T-helper 17 cell (primary cell): ENCODE data around the gene NELL2. TPM values are rescaled to one million over a fixed set of nuclear protein-coding genes. Genes with fewer than 3 reads are reported as not detected.

ENCODE experiments used
- ATAC-seq: fragments of 150-1000 bp; cut with Tn5 transposase; 2 replicates; pipeline ENCODE4 v1.10.0; 2021; ENCODE audit warnings: mild to moderate bottlenecking, moderate library complexity
- DNase-seq, 3 donors: peaks; one replicate each; pipeline versions ENCODE4 v3.0.0 to v3.0.0-alpha.2; 2020 to 2021
- H3K9me3 ChIP-seq: one replicate; pipeline ENCODE4 v1.7.0; 2013; ENCODE audit warnings: low read length, mild to moderate bottlenecking; ENCODE audit not compliant: control insufficient read depth, poor library complexity, severe bottlenecking
- H3K27ac Mint-ChIP-seq: one replicate; pipeline ENCODE4 v1.8.0; 2022; ENCODE audit warnings: mild to moderate bottlenecking, moderate library complexity, mixed read lengths
- H3K27me3 Mint-ChIP-seq: one replicate; pipeline ENCODE4 v1.8.0; 2022; ENCODE audit warnings: mixed read lengths
- H3K36me3 Mint-ChIP-seq: one replicate; pipeline ENCODE4 v1.8.0; 2022; ENCODE audit warnings: low read depth, mixed read lengths
- H3K4me1 Mint-ChIP-seq: one replicate; pipeline ENCODE4 v1.8.0; 2022; ENCODE audit warnings: mild to moderate bottlenecking, mixed read lengths
- H3K4me3 Mint-ChIP-seq: one replicate; pipeline ENCODE4 v1.8.0; 2022; ENCODE audit warnings: mild to moderate bottlenecking, moderate library complexity, mixed read lengths
- total RNA-seq, 4 donors: library from RNA in 2 of 4; stranded (reverse) in 2 of 4; gene quantifications; one replicate each; pipeline ENCODE4 v1.2.3 and lab custom pipeline; 2022 to 2026

The NELL2 gene
- total RNA-seq, 2 donors from 2014 or later, result 62.5 to 110 TPM

DNA sequence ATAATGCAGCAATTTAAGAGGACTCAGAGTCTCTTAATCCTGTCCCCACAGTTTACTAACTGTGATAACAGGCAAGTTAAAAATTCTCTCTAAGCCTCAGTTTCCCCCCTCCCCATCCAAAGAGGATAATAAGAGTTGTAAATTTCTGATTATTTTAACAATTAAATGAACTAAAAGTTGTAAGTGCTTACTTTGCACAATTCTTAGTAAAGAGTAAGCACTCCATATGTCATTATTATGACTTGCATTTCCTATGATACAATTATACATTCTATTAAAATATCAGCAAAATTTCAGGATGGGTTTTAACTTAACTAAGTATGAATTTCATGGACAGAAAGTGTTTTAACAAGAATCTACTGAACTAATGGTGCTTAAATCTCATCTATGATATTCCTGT lies 80.1 kb downstream of the NELL2 start:
- H3K27ac Mint-ChIP-seq, result no peak overlapping the region
- H3K4me1 Mint-ChIP-seq, result peaks cover 10% of the 10 kb centered on the region
- no peaks in the 10 kb centered on the region for H3K27me3 Mint-ChIP-seq
- ATAC-seq, result no peak
- peaks cover 2% of the 10 kb centered on the region for H3K36me3 Mint-ChIP-seq
- no peak overlapping the region for H3K4me3 Mint-ChIP-seq
- DNase-seq, result no peak
- H3K9me3 ChIP-seq, result no peaks in the 10 kb centered on the region

DNA sequence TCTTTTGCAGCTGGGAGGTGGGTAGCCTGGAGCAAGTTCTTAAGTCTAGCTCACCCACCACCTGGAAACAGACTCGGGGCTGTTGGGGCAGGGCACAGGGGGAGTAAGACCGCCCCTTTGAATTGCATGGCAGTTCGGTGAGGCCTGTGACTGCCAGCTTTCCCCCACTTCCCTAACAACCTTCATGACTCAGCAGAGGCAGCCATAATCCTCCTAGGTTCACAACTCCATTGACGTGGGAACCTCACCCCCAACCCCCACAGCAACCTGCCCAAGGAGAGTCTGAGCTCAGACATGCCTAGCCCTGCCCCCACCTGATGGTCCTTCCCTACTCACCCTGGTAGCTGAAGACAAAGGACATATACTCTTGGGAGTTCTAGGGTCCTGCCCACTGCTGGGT lies 87.4 kb downstream of the NELL2 start:
- no peaks in the 10 kb centered on the region for H3K36me3 Mint-ChIP-seq
- no peak overlapping the region for H3K27ac Mint-ChIP-seq
- H3K4me3 Mint-ChIP-seq, result no peak overlapping the region
- no peaks in the 10 kb centered on the region for H3K27me3 Mint-ChIP-seq
- no peaks in the 10 kb centered on the region for H3K9me3 ChIP-seq
- no peak for DNase-seq
- no peak for ATAC-seq
- peaks cover 13% of the 10 kb centered on the region for H3K4me1 Mint-ChIP-seq

DNA sequence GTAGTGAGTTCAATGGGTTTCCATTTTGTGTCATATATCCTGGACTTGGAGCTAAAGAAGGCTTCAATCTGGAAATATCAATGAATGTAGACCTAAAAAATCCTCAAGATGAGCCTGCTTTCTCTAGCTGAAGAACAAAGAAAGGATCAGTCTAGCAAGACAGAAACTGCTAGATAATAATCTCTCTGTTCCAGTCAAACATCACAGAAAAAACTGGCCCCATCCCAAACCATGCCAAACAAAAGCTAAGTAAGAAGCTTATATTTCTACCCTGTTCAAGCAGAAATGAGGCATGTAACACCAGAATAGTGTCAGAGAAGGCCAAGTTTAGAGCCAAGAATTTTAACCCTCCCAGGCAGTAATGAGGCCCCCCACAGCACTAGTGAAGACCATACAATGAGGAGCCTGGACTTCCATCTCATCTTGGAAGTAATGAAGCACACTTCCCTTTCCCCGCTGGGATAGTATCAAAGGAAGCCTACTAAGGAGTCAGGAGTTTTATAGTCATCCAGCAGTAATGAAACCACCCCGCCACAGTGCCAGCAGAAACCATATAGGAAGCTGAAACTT lies 95.8 kb downstream of the NELL2 start:
- ATAC-seq, result no peak
- H3K4me3 Mint-ChIP-seq, result no peak overlapping the region
- no peak overlapping the region for H3K27ac Mint-ChIP-seq

DNA sequence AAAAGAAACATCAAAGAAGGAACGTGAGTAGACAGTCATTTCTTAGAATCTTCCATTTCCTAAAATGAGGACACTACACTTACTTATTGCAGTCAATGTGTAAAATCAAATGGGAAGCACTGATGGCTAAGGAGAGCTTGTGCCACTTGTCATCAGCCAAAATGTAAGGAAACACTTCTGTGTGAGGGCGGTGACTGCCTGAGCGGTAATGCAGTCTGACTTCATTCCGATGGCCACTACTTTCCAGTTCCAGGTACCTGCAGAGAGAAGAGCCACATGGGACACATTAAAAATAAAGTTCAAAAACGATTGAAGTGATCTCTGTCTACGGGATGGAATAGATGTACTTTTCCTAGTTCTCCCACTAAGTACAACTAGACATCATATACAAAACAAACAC lies 96.3 kb downstream of the NELL2 start:
- H3K4me1 Mint-ChIP-seq, result no peaks in the 10 kb centered on the region
- DNase-seq (no peak), ATAC-seq (no peak)
- H3K27ac Mint-ChIP-seq, result no peak overlapping the region
- H3K9me3 ChIP-seq, result peaks cover 2% of the 10 kb centered on the region
- H3K36me3 Mint-ChIP-seq, result no peaks in the 10 kb centered on the region
- H3K27me3 Mint-ChIP-seq, result no peaks in the 10 kb centered on the region
- H3K4me3 Mint-ChIP-seq, result no peak overlapping the region

More for the DNA sequence above, 95.8 kb downstream of the NELL2 start:
- H3K27me3 Mint-ChIP-seq, result no peaks in the 10 kb centered on the region
- H3K9me3 ChIP-seq, result peaks cover 2% of the 10 kb centered on the region
- peaks cover 3% of the 10 kb centered on the region for H3K4me1 Mint-ChIP-seq
- no peak for DNase-seq
- H3K36me3 Mint-ChIP-seq, result no peaks in the 10 kb centered on the region

DNA sequence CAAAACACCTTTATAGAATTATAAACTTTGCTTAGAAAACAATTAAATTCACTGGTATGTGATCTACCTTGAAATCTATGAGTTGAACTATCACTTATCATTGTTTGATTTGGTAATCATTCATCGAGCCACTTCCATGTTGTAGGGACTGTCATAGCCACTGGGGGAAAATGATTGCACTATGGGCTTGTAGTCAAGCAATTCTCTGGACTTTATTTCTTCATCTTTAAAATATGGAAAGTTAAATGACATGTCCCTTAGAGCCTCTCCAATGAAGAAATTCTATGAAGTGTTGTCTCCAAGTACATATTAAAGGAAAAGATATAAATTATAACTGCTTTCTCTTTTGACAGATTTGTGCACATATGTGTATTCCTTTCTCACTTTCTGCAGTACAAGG lies 97.3 kb downstream of the NELL2 start:
- Mint-ChIP-seq H3K4me1 (no peaks in the 10 kb centered on the region), H3K4me3 (no peak overlapping the region), H3K27ac (no peak overlapping the region), H3K27me3 (no peaks in the 10 kb centered on the region), H3K36me3 (no peaks in the 10 kb centered on the region)
- no peak for ATAC-seq
- H3K9me3 ChIP-seq, result peaks cover 2% of the 10 kb centered on the region
- DNase-seq, result no peak

DNA sequence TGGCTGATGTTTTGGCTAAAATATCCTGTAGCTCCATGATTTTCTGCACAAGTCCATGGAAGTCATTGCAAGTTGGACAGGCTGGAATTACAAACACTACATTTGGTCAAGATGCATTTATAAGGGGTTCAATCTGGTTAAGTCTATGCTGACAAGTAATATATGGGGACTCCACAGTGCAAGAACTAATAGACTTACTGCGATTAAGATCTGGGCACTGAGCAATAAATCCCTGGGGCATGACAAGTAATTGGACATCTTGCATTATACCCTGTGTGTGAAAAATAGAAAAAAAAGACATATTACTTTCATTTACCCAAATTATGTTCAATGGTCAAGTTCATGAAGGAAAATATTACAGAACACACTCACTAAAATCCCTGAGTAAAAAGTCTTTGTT lies 99.1 kb downstream of the NELL2 start:
- Mint-ChIP-seq H3K36me3 (no peaks in the 10 kb centered on the region), H3K27ac (no peak overlapping the region), H3K27me3 (no peaks in the 10 kb centered on the region), H3K4me3 (no peak overlapping the region), H3K4me1 (no peaks in the 10 kb centered on the region)
- ATAC-seq, result no peak
- DNase-seq, result no peak
- peaks cover 2% of the 10 kb centered on the region for H3K9me3 ChIP-seq

DNA sequence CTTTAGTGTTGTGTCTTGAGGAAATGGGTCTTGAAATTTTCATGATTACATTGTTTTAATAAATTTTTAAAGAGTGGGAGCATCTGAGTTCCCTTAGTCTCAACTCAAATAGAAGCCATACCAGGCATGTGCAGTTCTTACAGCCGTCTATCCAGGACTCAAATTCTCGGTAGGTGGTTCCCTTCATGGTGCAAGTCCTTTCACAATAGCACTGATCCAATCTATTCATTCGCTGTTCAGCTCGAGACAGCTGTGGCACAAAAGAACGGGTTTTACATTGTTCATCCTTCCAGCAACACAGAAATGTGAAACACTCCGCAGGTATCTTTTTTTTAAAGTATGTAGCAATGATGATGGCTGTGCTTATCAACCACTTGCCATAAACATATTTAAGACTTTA lies 100.2 kb downstream of the NELL2 start:
- Mint-ChIP-seq H3K27ac (no peak overlapping the region), H3K4me1 (no peaks in the 10 kb centered on the region), H3K27me3 (no peaks in the 10 kb centered on the region), H3K4me3 (no peak overlapping the region), H3K36me3 (no peaks in the 10 kb centered on the region)
- DNase-seq (no peak), ATAC-seq (no peak)
- no peaks in the 10 kb centered on the region for H3K9me3 ChIP-seq

DNA sequence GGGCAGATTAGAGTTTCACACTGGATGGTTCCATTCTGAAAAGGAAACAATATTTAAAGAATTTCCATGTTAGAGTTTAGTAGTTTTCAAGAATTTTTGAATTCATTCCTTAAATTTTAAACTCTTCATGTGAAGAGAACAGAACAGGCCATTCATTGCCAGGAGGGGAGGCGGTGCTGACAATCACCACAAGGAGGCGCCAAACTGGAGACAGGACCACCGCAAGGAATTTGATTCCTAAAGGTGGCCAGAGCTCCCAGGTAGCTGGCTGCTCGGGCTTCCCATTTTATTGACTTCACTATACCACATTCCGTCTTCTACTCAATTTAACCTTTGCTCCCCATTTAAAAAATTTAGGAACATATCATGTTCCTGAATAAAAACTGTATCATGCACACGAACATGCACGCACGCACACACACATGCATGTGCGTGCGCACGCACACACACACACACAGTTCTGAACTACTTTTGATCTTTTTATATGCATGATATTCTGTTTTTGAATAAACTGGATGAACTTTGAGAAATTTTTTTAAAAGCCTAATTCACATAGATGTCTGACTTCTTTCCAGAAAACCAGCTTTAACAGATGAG lies 101.2 kb downstream of the NELL2 start:
- ATAC-seq, result peak; percentile 40
- Mint-ChIP-seq H3K36me3 (no peaks in the 10 kb centered on the region), H3K27ac (peak overlapping the region; percentile 67), H3K4me1 (no peaks in the 10 kb centered on the region), H3K4me3 (no peak overlapping the region), H3K27me3 (no peaks in the 10 kb centered on the region)
- peak; percentile 33 to 61 (median 38) for DNase-seq
- no peaks in the 10 kb centered on the region for H3K9me3 ChIP-seq

DNA sequence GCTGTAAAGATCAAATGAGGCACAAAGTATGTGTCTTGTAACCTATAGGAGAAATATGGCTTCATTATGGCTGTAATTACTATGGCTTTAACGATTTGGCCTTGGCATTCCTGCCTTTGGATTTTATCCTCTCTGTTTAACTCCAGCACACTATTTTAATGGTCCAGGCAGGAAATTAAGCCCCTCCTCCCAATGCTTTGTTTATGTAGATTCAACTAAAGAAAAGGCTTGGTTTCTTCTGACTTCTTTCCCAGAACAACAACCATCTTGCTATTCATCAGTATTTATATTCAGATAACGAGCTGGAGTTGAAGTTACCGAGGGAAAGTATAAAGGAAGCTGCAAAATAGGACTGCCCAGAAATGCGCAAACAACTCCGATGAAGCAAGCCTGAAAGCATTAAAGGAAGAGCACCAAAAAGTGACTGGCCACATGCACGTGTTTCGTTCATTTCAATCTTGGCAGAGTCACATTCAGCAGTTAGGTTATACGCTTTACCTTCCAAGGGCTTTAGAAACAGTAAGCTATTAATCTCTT lies 104.6 kb downstream of the NELL2 start:
- no peaks in the 10 kb centered on the region for H3K9me3 ChIP-seq
- Mint-ChIP-seq H3K4me1 (peaks cover 2% of the 10 kb centered on the region), H3K4me3 (no peak overlapping the region), H3K27me3 (no peaks in the 10 kb centered on the region), H3K27ac (no peak overlapping the region), H3K36me3 (no peaks in the 10 kb centered on the region)
- ATAC-seq (no peak), DNase-seq (no peak)

DNA sequence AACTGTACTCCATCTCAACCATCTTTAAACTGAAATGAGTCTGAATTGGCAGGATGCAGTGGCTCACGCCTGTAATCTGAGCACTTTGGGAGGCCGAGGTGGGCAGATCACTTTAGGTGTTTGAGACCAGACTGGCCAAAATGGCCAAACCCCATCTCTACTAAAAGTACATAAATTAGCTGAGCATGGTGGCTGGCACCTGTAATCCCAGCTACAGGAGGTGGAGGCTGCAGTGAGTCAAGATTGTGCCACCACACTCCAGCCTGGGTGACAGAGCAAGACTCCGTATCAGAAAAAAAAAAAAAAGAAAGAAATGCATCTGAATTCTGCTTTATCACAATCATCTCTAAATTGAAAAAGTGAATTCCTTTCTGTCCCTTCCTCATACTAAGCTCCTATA lies 110.3 kb downstream of the NELL2 start:
- Mint-ChIP-seq H3K36me3 (peaks cover 4% of the 10 kb centered on the region), H3K27me3 (no peaks in the 10 kb centered on the region), H3K4me1 (peaks cover 2% of the 10 kb centered on the region), H3K27ac (no peak overlapping the region), H3K4me3 (no peak overlapping the region)
- ATAC-seq (no peak), DNase-seq (no peak)
- H3K9me3 ChIP-seq, result no peaks in the 10 kb centered on the region

DNA sequence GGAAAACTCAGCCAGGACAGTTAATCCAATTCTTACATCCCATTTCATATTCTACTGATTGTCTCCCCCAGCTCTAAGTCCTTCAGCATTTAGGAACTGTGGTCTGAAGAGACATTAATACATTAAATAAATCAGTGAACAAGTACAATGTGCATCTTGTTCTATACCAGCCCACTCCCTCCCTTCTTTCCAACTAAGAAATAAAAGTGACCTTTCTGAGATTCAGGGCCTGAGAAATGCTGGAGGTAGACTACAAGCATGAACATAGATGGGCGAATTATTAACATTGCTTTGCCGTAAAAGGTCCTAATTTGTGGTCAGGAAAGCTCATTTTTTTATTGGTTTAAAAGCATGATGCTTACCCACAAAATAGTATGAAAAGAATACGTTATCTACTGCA lies 113.1 kb downstream of the NELL2 start:
- DNase-seq (no peak), ATAC-seq (no peak)
- no peaks in the 10 kb centered on the region for H3K27me3 Mint-ChIP-seq
- H3K27ac Mint-ChIP-seq, result no peak overlapping the region
- no peaks in the 10 kb centered on the region for H3K4me1 Mint-ChIP-seq
- H3K9me3 ChIP-seq, result no peaks in the 10 kb centered on the region
- peaks cover 7% of the 10 kb centered on the region for H3K36me3 Mint-ChIP-seq
- no peak overlapping the region for H3K4me3 Mint-ChIP-seq

DNA sequence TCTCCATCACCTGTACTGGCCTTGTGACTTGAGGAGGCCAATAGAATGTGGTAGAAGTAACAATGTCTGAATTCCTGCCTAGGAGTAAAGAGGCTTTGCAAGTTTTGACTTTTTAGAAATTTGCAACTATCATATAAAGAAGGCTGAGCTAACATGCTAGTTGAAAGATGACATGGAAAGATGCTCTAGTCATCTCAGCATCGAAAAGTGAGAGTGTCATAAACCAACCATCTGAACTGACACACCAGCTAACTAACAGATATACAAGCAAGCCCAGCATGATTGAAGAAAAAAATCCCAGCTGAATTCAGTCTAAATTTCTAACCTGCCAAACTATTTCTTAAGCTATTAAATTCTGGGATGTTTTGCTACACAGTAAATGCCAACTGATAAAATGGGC lies 116.8 kb downstream of the NELL2 start:
- no peak overlapping the region for H3K4me3 Mint-ChIP-seq
- ATAC-seq (no peak), DNase-seq (no peak)
- H3K27me3 Mint-ChIP-seq, result no peaks in the 10 kb centered on the region
- no peaks in the 10 kb centered on the region for H3K9me3 ChIP-seq
- H3K27ac Mint-ChIP-seq, result no peak overlapping the region
- H3K4me1 Mint-ChIP-seq, result no peaks in the 10 kb centered on the region
- peaks cover 7% of the 10 kb centered on the region for H3K36me3 Mint-ChIP-seq

DNA sequence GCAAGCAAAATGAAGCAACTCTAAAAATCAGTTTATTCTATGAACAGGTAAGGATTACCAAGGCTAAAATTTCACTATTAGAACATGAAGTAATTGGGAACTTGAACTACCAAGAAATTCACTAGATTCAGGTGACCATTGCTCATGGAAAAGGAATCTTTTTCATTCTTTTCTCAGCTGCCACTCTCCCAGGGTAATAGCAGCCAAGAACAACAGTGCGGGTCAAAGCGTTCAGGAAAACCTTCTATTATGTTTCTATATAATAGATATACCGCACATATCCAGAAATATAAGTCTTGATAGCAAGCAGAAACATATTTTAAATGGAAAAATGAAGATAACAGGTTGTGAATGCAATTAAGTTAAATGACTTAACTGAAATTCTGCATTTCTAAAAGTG lies 125.6 kb downstream of the NELL2 start:
- no peak for DNase-seq
- H3K4me1 Mint-ChIP-seq, result peaks cover 3% of the 10 kb centered on the region
- no peak overlapping the region for H3K4me3 Mint-ChIP-seq
- ATAC-seq, result no peak
- no peak overlapping the region for H3K27ac Mint-ChIP-seq
- peaks cover 5% of the 10 kb centered on the region for H3K36me3 Mint-ChIP-seq
- no peaks in the 10 kb centered on the region for H3K27me3 Mint-ChIP-seq
- H3K9me3 ChIP-seq, result no peaks in the 10 kb centered on the region

DNA sequence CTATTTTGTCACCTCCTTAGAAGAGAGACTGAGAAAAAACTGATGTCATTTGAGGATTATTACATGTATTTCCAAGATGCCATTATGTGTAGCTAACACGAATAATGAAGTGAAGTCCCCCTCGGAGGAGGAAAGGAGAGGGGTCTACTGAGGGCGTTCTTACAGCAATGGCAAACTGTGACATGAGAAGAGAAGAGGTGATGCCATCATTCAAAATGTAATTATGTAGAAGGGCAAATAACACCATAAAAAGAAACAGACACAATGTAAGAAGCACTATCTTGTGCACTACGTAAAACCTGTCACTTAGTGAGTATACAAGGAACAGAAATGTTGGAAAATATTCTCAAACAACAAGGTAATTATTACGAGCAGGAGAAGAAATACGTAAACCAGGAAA lies 126.5 kb downstream of the NELL2 start:
- Mint-ChIP-seq H3K27ac (no peak overlapping the region), H3K4me1 (peaks cover 3% of the 10 kb centered on the region), H3K36me3 (peaks cover 5% of the 10 kb centered on the region), H3K27me3 (no peaks in the 10 kb centered on the region), H3K4me3 (no peak overlapping the region)
- ATAC-seq (no peak), DNase-seq (no peak)
- no peaks in the 10 kb centered on the region for H3K9me3 ChIP-seq
